ENCODE measurements around the gene ACSL3.

The ACSL3 gene

GRCh38 chr2:222878301-222878876 lies 17.6 kb downstream of the ACSL3 start:
- TF ChIP-seq REST (IDR thresholded peaks at IDR 0.05; ENCODE audit: insufficient replicate concordance, low read depth), result no peak
- TF ChIP-seq GABPA (IDR thresholded peaks at IDR 0.05; ENCODE audit: low read depth), result no peak
- TF ChIP-seq POLR2AphosphoS5 (IDR thresholded peaks at IDR 0.05; ENCODE audit: low read depth), result no peak
- TF ChIP-seq SPI1 (IDR thresholded peaks at IDR 0.05; ENCODE audit: borderline replicate concordance, low read depth), result no peak
- DNase-seq (ENCODE audit: low read depth in 1 of 2, low spot score in 1 of 2), result no peak
- no peak overlapping the region for H3K4me3 ChIP-seq (replicated peaks; ENCODE audit: insufficient read depth, low read length)
- H3K27me3 ChIP-seq (ENCODE audit: insufficient read depth, poor library complexity, severe bottlenecking), result no peaks in the 10 kb centered on the region
- no peak overlapping the region for H3K27ac ChIP-seq (replicated peaks)

GRCh38 chr2:222878877-222879603 lies 18.2 kb downstream of the ACSL3 start:
- DNase-seq (ENCODE audit: low read depth in 1 of 2, low spot score in 1 of 2), result no peak
- no peak overlapping the region for H3K4me3 ChIP-seq (replicated peaks; ENCODE audit: insufficient read depth, low read length)
- no peaks in the 10 kb centered on the region for H3K27me3 ChIP-seq (ENCODE audit: insufficient read depth, poor library complexity, severe bottlenecking)
- TF ChIP-seq POLR2AphosphoS5 (IDR thresholded peaks at IDR 0.05; ENCODE audit: low read depth) (no peak), CTCF (IDR thresholded peaks at IDR 0.05; ENCODE audit: insufficient read depth, low read length) (no peak), REST (IDR thresholded peaks at IDR 0.05; ENCODE audit: insufficient replicate concordance, low read depth) (no peak), GABPA (IDR thresholded peaks at IDR 0.05; ENCODE audit: low read depth) (no peak), SPI1 (IDR thresholded peaks at IDR 0.05; ENCODE audit: borderline replicate concordance, low read depth) (no peak)
- no peak overlapping the region for H3K27ac ChIP-seq (replicated peaks)

- TF ChIP-seq POLR2AphosphoS5 (IDR thresholded peaks at IDR 0.05; ENCODE audit: low read depth) (no peak), CTCF (IDR thresholded peaks at IDR 0.05; ENCODE audit: insufficient read depth, low read length) (no peak), GABPA (IDR thresholded peaks at IDR 0.05; ENCODE audit: low read depth) (no peak), SPI1 (IDR thresholded peaks at IDR 0.05; ENCODE audit: borderline replicate concordance, low read depth) (no peak), REST (IDR thresholded peaks at IDR 0.05; ENCODE audit: insufficient replicate concordance, low read depth) (no peak)
- Histone ChIP-seq H3K27me3 (ENCODE audit: insufficient read depth, poor library complexity, severe bottlenecking) (no peaks in the 10 kb centered on the region), H3K27ac (replicated peaks) (no peak overlapping the region), H3K4me3 (replicated peaks; ENCODE audit: insufficient read depth, low read length) (no peak overlapping the region)
- DNase-seq (ENCODE audit: low read depth in 1 of 2, low spot score in 1 of 2), result no peak
These were observed 18.7 kb downstream of the ACSL3 start for GRCh38 chr2:222879604-222879933.
